Kidney (tissue), 14 donors: ENCODE results near the gene CDCA3. TPM values are rescaled to one million over a fixed set of nuclear protein-coding genes. Genes with fewer than 3 reads are reported as not detected.

ENCODE experiments used
- DNase-seq, 5 donors: peaks; one replicate each; pipeline ENCODE4 v3.0.0-alpha.2; 2013 to 2020
- FAIRE-seq: peaks from 2 replicates; lab custom pipeline; 2012; peaks lifted over from hg19 to GRCh38; lab: Jason Lieb, UNC
- H3K27ac ChIP-seq, 2 donors: one replicate each; pipeline ENCODE4 v1.7.0; 2013; ENCODE audit warnings: low read depth in 2 of 2, low read length in 2 of 2, inconsistent platforms in 1 of 2
- H3K27me3 ChIP-seq: one replicate; pipeline ENCODE4 v1.7.1; 2013; ENCODE audit warnings: low read length, inconsistent platforms; ENCODE audit not compliant: control insufficient read depth, insufficient read depth
- H3K36me3 ChIP-seq, 3 donors: one replicate each; pipeline versions ENCODE4 v1.7.0 to v1.7.1; 2013; ENCODE audit warnings: low read length in 3 of 3, control low read depth in 1 of 3, inconsistent platforms in 1 of 3; ENCODE audit not compliant: insufficient read depth in 3 of 3, control insufficient read depth in 2 of 3
- H3K4me1 ChIP-seq, 3 donors: one replicate each; pipeline versions ENCODE4 v1.7.0 to v1.7.1; 2013; ENCODE audit warnings: low read length in 3 of 3, inconsistent platforms in 1 of 3, low read depth in 1 of 3; ENCODE audit not compliant: control insufficient read depth in 2 of 3, insufficient read depth in 2 of 3
- H3K4me3 ChIP-seq, 3 donors: one replicate each; pipeline versions ENCODE4 v1.7.0 to v1.8.1; 2013; ENCODE audit warnings: low read length in 3 of 3, control low read depth in 1 of 3, inconsistent platforms in 1 of 3
- H3K9ac ChIP-seq, 3 donors: one replicate each; pipeline versions ENCODE4 v1.7.0 to v1.7.1; 2013; ENCODE audit warnings: low read length in 3 of 3, control low read depth in 1 of 3, inconsistent platforms in 1 of 3
- H3K9me3 ChIP-seq, 3 donors: one replicate each; pipeline versions ENCODE4 v1.7.0 to v1.7.1; 2013; ENCODE audit warnings: low read length in 3 of 3, control low read depth in 1 of 3, inconsistent platforms in 1 of 3; ENCODE audit not compliant: control insufficient read depth in 2 of 3, insufficient read depth in 1 of 3
- CTCF ChIP-seq: IDR thresholded peaks from 3 replicates; pipeline ENCODE4 v1.5.1; 2012; ENCODE audit warnings: mild to moderate bottlenecking, moderate library complexity, borderline replicate concordance; ENCODE audit not compliant: insufficient read depth; ENCODE audit errors: extremely low read depth
- intact Hi-C: fragments of 100-400 bp; cut with DNase I; formaldehyde crosslinking; loops from one replicate; pipeline ENCODE4 v1.11.1; 2022
- polyA plus RNA-seq: library from polyadenylated mRNA; stranded (reverse); fragments of 350-450 nt; fragmentation: Illumina TruSeq; extraction: RNeasy Lipid Tissue Mini Kit (QIAGEN cat#74804); gene quantifications from one replicate; pipeline ENCODE4 v1.2.3, GENCODE V29; 2014; ENCODE audit warnings: low read depth, low replicate concordance; ENCODE audit not compliant: insufficient read depth
- total RNA-seq: library from RNA; stranded (reverse); fragmentation: NEBNext Ultra II Directional; extraction: Animal tissue kit (Norgen Biotek cat#: 25700); gene quantifications from one replicate; pipeline ENCODE4 v1.2.1, GENCODE V29; 2021
- donor health status: control.
- donor health status: control.
- donor health status: control.
- donor health status: control.
- donor health status: control.
- donor health status: DM: yes; HTN: yes; CAD: no.
- donor health status: Normal renal cell carcinoma (clear cell type).

Gene CDCA3
- total and polyA plus RNA-seq, 2 donors from 2014 or later, result 1.3 to 2.1 TPM

- Histone ChIP-seq H3K9ac (no peak overlapping the region), H3K36me3 (peaks cover 4 to 49% (median 30%) of the 10 kb centered on the region in 3 donors)
Measured at GRCh38 chr12:6863586-6864321, 12.7 kb upstream of the CDCA3 start.

GRCh38 chr12:6863033-6863432 lies 11.9 kb upstream of the CDCA3 start:
- Histone ChIP-seq H3K27me3 (no peaks in the 10 kb centered on the region), H3K4me1 (peaks cover 0 to 5% (median 0%) of the 10 kb centered on the region in 3 donors), H3K9me3 (no peaks in the 10 kb centered on the region), H3K4me3 (no peak overlapping the region), H3K27ac (no peak overlapping the region), H3K9ac (no peak overlapping the region), H3K36me3 (peaks cover 6 to 56% (median 34%) of the 10 kb centered on the region in 3 donors)
- peak in 1 of 5 donors; percentile 59 for DNase-seq
- no peak for FAIRE-seq
- TF ChIP-seq CTCF, result no peak
- intact Hi-C loops, result no loop called here

More at GRCh38 chr12:6863586-6864321, 12.7 kb upstream of the CDCA3 start:
- no peak for FAIRE-seq
- Histone ChIP-seq H3K4me3 (no peak overlapping the region), H3K9me3 (no peaks in the 10 kb centered on the region), H3K27ac (no peak overlapping the region), H3K27me3 (no peaks in the 10 kb centered on the region), H3K4me1 (peaks cover 0 to 10% (median 1%) of the 10 kb centered on the region in 3 donors)
- intact Hi-C loops, result no loop called here
- TF ChIP-seq CTCF, result no peak
- peak in 1 of 5 donors; percentile 74 for DNase-seq

GRCh38 chr12:6861391-6861790 lies 10.3 kb upstream of the CDCA3 start:
- no peaks in the 10 kb centered on the region for H3K27me3 ChIP-seq
- no peaks in the 10 kb centered on the region for H3K9me3 ChIP-seq
- H3K36me3 ChIP-seq, result peaks cover 12 to 72% (median 46%) of the 10 kb centered on the region in 3 donors
- FAIRE-seq (no peak), DNase-seq (peak in 1 of 5 donors; percentile 59)
- no peak for TF ChIP-seq CTCF
- no peak overlapping the region for H3K4me3 ChIP-seq
- intact Hi-C loops, result no loop called here
- no peak overlapping the region for H3K27ac ChIP-seq
- H3K9ac ChIP-seq, result no peak overlapping the region
- H3K4me1 ChIP-seq, result no peaks in the 10 kb centered on the region
